Osteoblast (primary cell): ENCODE measurements around the gene SYNDIG1L. TPM values are rescaled to one million over a fixed set of nuclear protein-coding genes. Genes with fewer than 3 reads are reported as not detected.
"Not testable (repeated sequence)": the region's sequence is repeated elsewhere in the genome, so short reads cannot be mapped to it uniquely, and the experiment has no call there.

ENCODE experiments used
- DNase-seq: peaks from one replicate; pipeline ENCODE4 v3.0.0; 2011; ENCODE audit warnings: low spot score, mixed read lengths; ENCODE audit not compliant: insufficient read length; ENCODE audit errors: missing footprints
- H2AFZ ChIP-seq: 2 replicates; pipeline ENCODE4 v1.6.0; 2011; ENCODE audit warnings: mild to moderate bottlenecking, low read length
- H3K27ac ChIP-seq: 2 replicates; pipeline ENCODE4 v1.5.1; 2011; ENCODE audit warnings: mild to moderate bottlenecking, low read depth, low read length, moderate library complexity
- H3K27me3 ChIP-seq: 2 replicates; pipeline ENCODE4 v1.6.0; 2012; ENCODE audit warnings: mild to moderate bottlenecking, control low read depth, inconsistent platforms, low read length, moderate library complexity; ENCODE audit not compliant: insufficient read depth
- H3K36me3 ChIP-seq: 2 replicates; pipeline ENCODE4 v1.5.1; 2011; ENCODE audit warnings: mild to moderate bottlenecking, low read length, control low read depth, moderate library complexity; ENCODE audit not compliant: insufficient read depth
- H3K4me1 ChIP-seq: 2 replicates; pipeline ENCODE4 v1.5.1; 2011; ENCODE audit warnings: mild to moderate bottlenecking, low read length, control low read depth, moderate library complexity; ENCODE audit not compliant: insufficient read depth
- H3K4me2 ChIP-seq: 2 replicates; pipeline ENCODE4 v1.6.0; 2011; ENCODE audit warnings: mild to moderate bottlenecking, low read length; ENCODE audit not compliant: insufficient read depth
- H3K4me3 ChIP-seq: fragments of 200-600 bp; sonication (generic); 3 replicates; pipeline ENCODE4 v1.5.1; 2012; ENCODE audit warnings: mild to moderate bottlenecking, low read length, inconsistent platforms; ENCODE audit not compliant: insufficient read depth
- H3K79me2 ChIP-seq: 2 replicates; pipeline ENCODE4 v1.6.0; 2012; ENCODE audit warnings: mild to moderate bottlenecking, low read length, control low read depth, inconsistent platforms; ENCODE audit not compliant: insufficient read depth
- H3K9me3 ChIP-seq: 2 replicates; pipeline ENCODE4 v1.5.1; 2011; ENCODE audit warnings: low read depth, low read length, control low read depth
- H4K20me1 ChIP-seq: 2 replicates; pipeline ENCODE4 v1.6.0; 2012; ENCODE audit warnings: mild to moderate bottlenecking, low read length, control low read depth; ENCODE audit not compliant: insufficient read depth
- total RNA-seq: library from RNA; depleted of rRNA; stranded (reverse); fragments of >200 nt; gene quantifications from 2 replicates; pipeline ENCODE4 v1.2.3, GENCODE V29; 2012
- TF ChIP-seq, protein P1 (sequence below): IDR thresholded peaks from 2 replicates; pipeline ENCODE4 v1.5.1; 2011; ENCODE audit warnings: mild to moderate bottlenecking, low read depth, low read length, moderate library complexity; ENCODE audit errors: extremely low read depth

The SYNDIG1L gene
- total RNA-seq, 1 donor: not detected

DNA sequence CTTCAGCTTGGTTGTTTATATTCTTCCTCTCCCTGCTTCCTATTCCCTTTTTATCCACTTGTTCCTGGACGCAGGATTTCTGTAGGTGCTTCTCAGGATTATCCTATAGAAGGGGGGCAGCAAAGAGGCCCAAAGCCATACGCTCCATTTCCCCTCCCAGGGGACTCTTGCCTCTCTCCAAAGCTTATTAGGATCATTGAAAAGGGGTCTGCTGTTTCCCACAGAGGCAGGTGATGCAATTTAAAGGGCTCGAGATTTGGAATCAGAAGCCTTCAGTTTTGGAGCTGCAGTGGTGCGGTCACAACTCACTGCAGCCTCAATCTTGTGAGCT, 31.5 kb upstream of the SYNDIG1L start:
- Histone ChIP-seq H3K4me3 (no peak overlapping the region), H3K27ac (no peak overlapping the region), H3K27me3 (peaks cover 25% of the 10 kb centered on the region), H3K9me3 (no peaks in the 10 kb centered on the region), H3K4me2 (no peak overlapping the region), H3K79me2 (no peaks in the 10 kb centered on the region), H3K4me1 (peaks cover 3% of the 10 kb centered on the region), H3K36me3 (no peaks in the 10 kb centered on the region), H4K20me1 (no peaks in the 10 kb centered on the region), H2AFZ (no peak overlapping the region)
- TF ChIP-seq, protein P1, sequence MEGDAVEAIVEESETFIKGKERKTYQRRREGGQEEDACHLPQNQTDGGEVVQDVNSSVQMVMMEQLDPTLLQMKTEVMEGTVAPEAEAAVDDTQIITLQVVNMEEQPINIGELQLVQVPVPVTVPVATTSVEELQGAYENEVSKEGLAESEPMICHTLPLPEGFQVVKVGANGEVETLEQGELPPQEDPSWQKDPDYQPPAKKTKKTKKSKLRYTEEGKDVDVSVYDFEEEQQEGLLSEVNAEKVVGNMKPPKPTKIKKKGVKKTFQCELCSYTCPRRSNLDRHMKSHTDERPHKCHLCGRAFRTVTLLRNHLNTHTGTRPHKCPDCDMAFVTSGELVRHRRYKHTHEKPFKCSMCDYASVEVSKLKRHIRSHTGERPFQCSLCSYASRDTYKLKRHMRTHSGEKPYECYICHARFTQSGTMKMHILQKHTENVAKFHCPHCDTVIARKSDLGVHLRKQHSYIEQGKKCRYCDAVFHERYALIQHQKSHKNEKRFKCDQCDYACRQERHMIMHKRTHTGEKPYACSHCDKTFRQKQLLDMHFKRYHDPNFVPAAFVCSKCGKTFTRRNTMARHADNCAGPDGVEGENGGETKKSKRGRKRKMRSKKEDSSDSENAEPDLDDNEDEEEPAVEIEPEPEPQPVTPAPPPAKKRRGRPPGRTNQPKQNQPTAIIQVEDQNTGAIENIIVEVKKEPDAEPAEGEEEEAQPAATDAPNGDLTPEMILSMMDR: no peak
- DNase-seq: no peak

DNA sequence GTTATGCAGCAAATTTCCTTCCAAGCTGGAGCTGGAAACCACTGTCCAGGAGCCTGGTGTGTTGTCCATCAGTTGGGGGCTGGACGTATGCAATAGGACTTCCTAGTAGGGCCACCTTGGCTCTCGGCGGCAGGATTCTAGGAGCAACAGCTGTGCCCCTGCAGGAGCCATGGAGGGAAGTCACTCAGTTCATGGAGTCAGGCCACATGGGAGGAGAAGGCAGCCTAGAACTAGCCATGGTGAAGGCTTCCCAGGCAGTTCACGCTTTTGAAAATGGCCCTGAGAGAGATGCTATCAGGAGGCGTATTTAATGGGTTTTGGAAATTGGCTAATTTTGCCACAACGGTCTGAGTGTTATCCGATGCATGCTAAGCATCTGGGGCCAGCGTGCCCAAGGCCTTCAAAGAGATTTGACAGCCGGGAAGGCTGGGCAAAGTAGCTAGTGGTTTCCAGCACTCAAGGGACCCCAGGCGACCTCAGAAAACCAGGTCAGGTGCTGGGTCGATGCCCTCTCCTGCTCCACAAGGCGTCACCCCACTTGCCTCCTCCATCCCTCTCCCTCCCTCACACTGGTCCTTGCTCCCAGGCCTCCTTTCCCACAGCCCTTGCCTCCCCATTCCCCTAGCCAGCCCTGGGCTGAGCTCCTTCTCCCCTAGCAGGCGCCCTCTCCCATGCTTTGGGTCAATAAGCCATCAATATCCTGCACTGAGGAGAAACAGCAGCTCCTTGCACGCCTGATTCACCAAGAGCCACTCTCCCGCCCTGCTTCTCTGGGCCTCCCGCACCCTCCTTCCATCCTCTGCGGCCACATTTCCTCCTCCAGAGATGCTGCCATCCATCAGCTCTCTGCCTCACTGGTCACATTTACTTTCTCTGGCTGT, 30.9 kb upstream of the SYNDIG1L start:
- H3K27ac ChIP-seq: no peak overlapping the region
- H3K79me2 ChIP-seq: no peaks in the 10 kb centered on the region
- H3K36me3 ChIP-seq: no peaks in the 10 kb centered on the region
- H3K9me3 ChIP-seq: no peaks in the 10 kb centered on the region
- no peak overlapping the region for H3K4me2 ChIP-seq
- DNase-seq: no peak
- no peak overlapping the region for H2AFZ ChIP-seq
- peaks cover 3% of the 10 kb centered on the region for H3K4me1 ChIP-seq
- peaks cover 22% of the 10 kb centered on the region for H3K27me3 ChIP-seq
- no peak overlapping the region for H3K4me3 ChIP-seq
- TF ChIP-seq, protein P1: no peak
- H4K20me1 ChIP-seq: no peaks in the 10 kb centered on the region

DNA sequence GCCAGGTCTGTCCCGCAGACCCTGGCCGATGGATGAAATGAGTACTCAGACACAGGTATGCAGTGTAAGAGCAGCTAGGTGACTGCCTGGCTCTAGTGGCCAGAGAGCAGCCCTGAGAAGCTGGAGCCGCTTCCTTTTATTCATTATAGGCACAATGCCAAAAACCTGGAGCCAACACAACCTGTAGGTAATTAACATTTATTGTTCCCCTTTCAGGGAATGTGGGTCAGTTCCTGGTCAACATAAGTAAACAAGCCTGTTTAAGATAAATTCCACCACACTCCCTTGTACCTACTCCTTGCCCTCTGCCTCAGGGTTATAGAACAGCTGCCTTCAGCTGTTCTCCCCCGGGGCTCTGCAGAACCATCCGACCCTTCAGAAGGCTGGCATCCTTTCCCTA, 28.4 kb upstream of the SYNDIG1L start:
- H3K4me1 ChIP-seq, DNase-seq, H3K4me3 ChIP-seq, H4K20me1 ChIP-seq, H2AFZ ChIP-seq, H3K79me2 ChIP-seq, H3K27ac ChIP-seq, H3K36me3 ChIP-seq, H3K9me3 ChIP-seq, H3K4me2 ChIP-seq: not testable (repeated sequence)
- H3K27me3 ChIP-seq: peaks cover 22% of the 10 kb centered on the region

DNA sequence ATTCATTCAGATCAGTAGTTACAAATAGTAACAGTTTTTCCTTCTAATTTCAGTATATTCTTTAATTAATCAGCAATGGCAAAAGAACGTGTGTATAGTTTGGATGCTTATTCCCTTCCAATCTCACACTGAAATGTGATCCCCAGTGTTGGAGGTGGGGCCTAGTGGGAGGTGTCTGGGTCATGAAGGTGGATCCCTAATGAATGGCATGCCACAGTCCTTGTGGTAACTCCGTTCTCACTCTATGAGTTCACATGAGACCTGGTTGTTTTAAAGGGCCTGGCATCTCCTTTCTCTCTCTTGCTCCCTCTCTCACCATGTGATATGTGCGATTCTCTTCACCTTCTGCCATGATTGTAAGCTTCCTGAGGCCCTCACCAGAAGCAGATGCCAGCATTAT, 18.9 kb upstream of the SYNDIG1L start:
- Histone ChIP-seq H4K20me1 (no peaks in the 10 kb centered on the region), H3K27ac (no peak overlapping the region), H3K79me2 (no peaks in the 10 kb centered on the region), H3K9me3 (no peaks in the 10 kb centered on the region), H2AFZ (no peak overlapping the region), H3K4me2 (no peak overlapping the region), H3K27me3 (peaks cover 17% of the 10 kb centered on the region), H3K4me1 (no peaks in the 10 kb centered on the region), H3K36me3 (no peaks in the 10 kb centered on the region), H3K4me3 (no peak overlapping the region)
- no peak for DNase-seq
- TF ChIP-seq, protein P1: no peak
